Measurements from ENCODE around the gene S100A3.

The S100A3 gene

GRCh38 chr1:153540394-153541361 lies 8.4 kb downstream of the S100A3 start, which contains the start of gene S100A5:
Gene S100A5 (minus strand): TSS chr1:153540934. CDS start chr1:153540191, 743 bp downstream.
- no peaks in the 10 kb centered on the region for H3K9me3 Mint-ChIP-seq
- no peaks in the 10 kb centered on the region for H3K27me3 Mint-ChIP-seq
- intact Hi-C loops (cut with micrococcal nuclease), result no loop called here
- peak within 1 kb of the TSS; percentile 94 for H3K27ac Mint-ChIP-seq
- H3K4me1 Mint-ChIP-seq (ENCODE audit: low read depth), result peaks cover 92% of the 10 kb centered on the region
- H3K4me3 Mint-ChIP-seq, result peak within 1 kb of the TSS; percentile 97
- H3K36me3 Mint-ChIP-seq (ENCODE audit: low read depth), result peaks cover 46% of the 10 kb centered on the region

- peak overlapping the region; percentile 94 for H3K27ac Mint-ChIP-seq
- H3K4me3 Mint-ChIP-seq, result no peak overlapping the region
- peaks cover 46% of the 10 kb centered on the region for H3K36me3 Mint-ChIP-seq (ENCODE audit: low read depth)
- H3K9me3 Mint-ChIP-seq, result no peaks in the 10 kb centered on the region
- intact Hi-C loops (cut with micrococcal nuclease), result no loop called here
- peaks cover 89% of the 10 kb centered on the region for H3K4me1 Mint-ChIP-seq (ENCODE audit: low read depth)
- no peaks in the 10 kb centered on the region for H3K27me3 Mint-ChIP-seq
Observed at GRCh38 chr1:153539395-153540093, 9.5 kb downstream of the S100A3 start.

- peaks cover 46% of the 10 kb centered on the region for H3K36me3 Mint-ChIP-seq (ENCODE audit: low read depth)
- H3K27me3 Mint-ChIP-seq, result no peaks in the 10 kb centered on the region
- no peaks in the 10 kb centered on the region for H3K9me3 Mint-ChIP-seq
- H3K27ac Mint-ChIP-seq, result peak overlapping the region; percentile 91
- peaks cover 89% of the 10 kb centered on the region for H3K4me1 Mint-ChIP-seq (ENCODE audit: low read depth)
- H3K4me3 Mint-ChIP-seq, result no peak overlapping the region
- intact Hi-C loops (cut with micrococcal nuclease), result no loop called here
Observed at GRCh38 chr1:153538315-153538821, 10.7 kb downstream of the S100A3 start.

GRCh38 chr1:153537376-153537730 lies 11.7 kb downstream of the S100A3 start:
- Mint-ChIP-seq H3K36me3 (ENCODE audit: low read depth) (peaks cover 42% of the 10 kb centered on the region), H3K27ac (peak overlapping the region; percentile 91), H3K9me3 (no peaks in the 10 kb centered on the region), H3K4me1 (ENCODE audit: low read depth) (peaks cover 89% of the 10 kb centered on the region), H3K27me3 (no peaks in the 10 kb centered on the region), H3K4me3 (no peak overlapping the region)
- intact Hi-C loops (cut with micrococcal nuclease), result no loop called here

GRCh38 chr1:153536671-153537375 lies 12.2 kb downstream of the S100A3 start:
- Mint-ChIP-seq H3K4me1 (ENCODE audit: low read depth) (peaks cover 89% of the 10 kb centered on the region), H3K36me3 (ENCODE audit: low read depth) (peaks cover 42% of the 10 kb centered on the region), H3K27ac (peak overlapping the region; percentile 91), H3K9me3 (no peaks in the 10 kb centered on the region), H3K4me3 (peak overlapping the region; percentile 95), H3K27me3 (no peaks in the 10 kb centered on the region)
- intact Hi-C loops (cut with micrococcal nuclease), result no loop called here

GRCh38 chr1:153536012-153536670 lies 12.9 kb downstream of the S100A3 start:
- intact Hi-C loops (cut with micrococcal nuclease), result no loop called here
- Mint-ChIP-seq H3K4me1 (ENCODE audit: low read depth) (peaks cover 82% of the 10 kb centered on the region), H3K27me3 (no peaks in the 10 kb centered on the region), H3K9me3 (no peaks in the 10 kb centered on the region), H3K27ac (peak overlapping the region; percentile 91), H3K4me3 (peak overlapping the region; percentile 95), H3K36me3 (ENCODE audit: low read depth) (peaks cover 42% of the 10 kb centered on the region)

GRCh38 chr1:153535242-153536011 lies 13.6 kb downstream of the S100A3 start, which contains the start of gene S100A6:
Gene S100A6 (minus strand): TSS chr1:153535991. CDS start chr1:153535339, 652 bp downstream.
- intact Hi-C loops (cut with micrococcal nuclease), result no loop called here
- no peaks in the 10 kb centered on the region for H3K9me3 Mint-ChIP-seq
- peaks cover 75% of the 10 kb centered on the region for H3K4me1 Mint-ChIP-seq (ENCODE audit: low read depth)
- peaks cover 42% of the 10 kb centered on the region for H3K36me3 Mint-ChIP-seq (ENCODE audit: low read depth)
- H3K27me3 Mint-ChIP-seq, result no peaks in the 10 kb centered on the region
- H3K4me3 Mint-ChIP-seq, result peak within 1 kb of the TSS; percentile 95
- peak within 1 kb of the TSS; percentile 91 for H3K27ac Mint-ChIP-seq

- intact Hi-C loops (cut with micrococcal nuclease), result no loop called here
- H3K27ac Mint-ChIP-seq, result peak overlapping the region; percentile 91
- peaks cover 69% of the 10 kb centered on the region for H3K4me1 Mint-ChIP-seq (ENCODE audit: low read depth)
- no peaks in the 10 kb centered on the region for H3K27me3 Mint-ChIP-seq
- no peaks in the 10 kb centered on the region for H3K9me3 Mint-ChIP-seq
- peak overlapping the region; percentile 95 for H3K4me3 Mint-ChIP-seq
- H3K36me3 Mint-ChIP-seq (ENCODE audit: low read depth), result peaks cover 42% of the 10 kb centered on the region
Observed at GRCh38 chr1:153534925-153535241, 14.2 kb downstream of the S100A3 start.

- Mint-ChIP-seq H3K4me1 (ENCODE audit: low read depth) (peaks cover 64% of the 10 kb centered on the region), H3K27me3 (no peaks in the 10 kb centered on the region), H3K4me3 (peak overlapping the region; percentile 95), H3K36me3 (ENCODE audit: low read depth) (peaks cover 43% of the 10 kb centered on the region), H3K27ac (peak overlapping the region; percentile 91), H3K9me3 (no peaks in the 10 kb centered on the region)
- intact Hi-C loops (cut with micrococcal nuclease), result no loop called here
Observed at GRCh38 chr1:153534226-153534924, 14.7 kb downstream of the S100A3 start.

GRCh38 chr1:153533689-153534201 lies 15.3 kb downstream of the S100A3 start:
- peaks cover 67% of the 10 kb centered on the region for H3K4me1 Mint-ChIP-seq (ENCODE audit: low read depth)
- H3K36me3 Mint-ChIP-seq (ENCODE audit: low read depth), result peaks cover 44% of the 10 kb centered on the region

GRCh38 chr1:153532769-153533599 lies 16.1 kb downstream of the S100A3 start:
- peak overlapping the region; percentile 91 for H3K27ac Mint-ChIP-seq
- peak overlapping the region; percentile 95 for H3K4me3 Mint-ChIP-seq
- H3K36me3 Mint-ChIP-seq (ENCODE audit: low read depth), result peaks cover 46% of the 10 kb centered on the region
- H3K27me3 Mint-ChIP-seq, result no peaks in the 10 kb centered on the region
- H3K4me1 Mint-ChIP-seq (ENCODE audit: low read depth), result peaks cover 63% of the 10 kb centered on the region
- H3K9me3 Mint-ChIP-seq, result no peaks in the 10 kb centered on the region
- intact Hi-C loops (cut with micrococcal nuclease), result loop anchor here (1.0 kb wide), 1 partner anchor 35 kb away; no protein-coding TSS in a partner anchor

More at GRCh38 chr1:153533689-153534201, 15.3 kb downstream of the S100A3 start:
- H3K4me3 Mint-ChIP-seq, result peak overlapping the region; percentile 95
- no peaks in the 10 kb centered on the region for H3K9me3 Mint-ChIP-seq
- peak overlapping the region; percentile 91 for H3K27ac Mint-ChIP-seq
- intact Hi-C loops (cut with micrococcal nuclease), result loop anchor here (1.0 kb wide), 1 partner anchor 35 kb away; no protein-coding TSS in a partner anchor
- no peaks in the 10 kb centered on the region for H3K27me3 Mint-ChIP-seq

All from dendritic cell treated with granulocyte-macrophage colony-stimulating factor and Interleukin-4, amounts not matched to agents 40 ng/mL and 50 ng/mL, for 4 days (primary cell).